HEK293T (cell line): Measurements from ENCODE around the gene ARMC9.

Source experiments
- CTCF ChIA-PET: fragments of 350-600 bp; formaldehyde crosslinking; extraction: SDS; loops from one replicate; lab custom pipeline; 2021; ENCODE audit warnings: antibody characterized with exemption, inconsistent platforms; lab: Yijun Ruan, JAX
- POLR2A ChIA-PET: fragments of 350-600 bp; formaldehyde crosslinking; extraction: SDS; loops from one replicate; lab custom pipeline; 2020; ENCODE audit warnings: antibody characterized with exemption, inconsistent platforms; lab: Yijun Ruan, JAX
- DNase-seq: peaks from one replicate; pipeline ENCODE4 v3.0.0; 2012; ENCODE audit warnings: mixed read lengths; ENCODE audit errors: extremely low spot score
- ARNT ChIP-seq: fragments of 450-650 bp; IDR thresholded peaks from 2 replicates; pipeline ENCODE4 v1.6.1; 2017; ENCODE audit warnings: mild to moderate bottlenecking
- BHLHE40 ChIP-seq: fragments of 450-650 bp; IDR thresholded peaks from 2 replicates; pipeline ENCODE4 v1.6.1; 2016; ENCODE audit warnings: mild to moderate bottlenecking, moderate library complexity, borderline replicate concordance
- CTBP1 ChIP-seq: fragments of 450-650 bp; IDR thresholded peaks from 2 replicates; pipeline ENCODE4 v1.6.1; 2016; ENCODE audit warnings: borderline replicate concordance
- ELF4 ChIP-seq: fragments of 450-650 bp; IDR thresholded peaks from 2 replicates; pipeline ENCODE4 v1.6.1; 2017; ENCODE audit warnings: antibody characterized with exemption
- FOXA1 ChIP-seq: fragments of 450-650 bp; IDR thresholded peaks from 2 replicates; pipeline ENCODE4 v1.6.1; 2016; ENCODE audit warnings: mild to moderate bottlenecking
- FOXK2 ChIP-seq: fragments of 450-650 bp; IDR thresholded peaks from 2 replicates; pipeline ENCODE4 v1.6.1; 2016; ENCODE audit warnings: mild to moderate bottlenecking
- FOXM1 ChIP-seq: fragments of 450-650 bp; IDR thresholded peaks from 2 replicates; pipeline ENCODE4 v1.6.1; 2017; ENCODE audit warnings: mild to moderate bottlenecking, borderline replicate concordance
- HDGF ChIP-seq: fragments of 450-650 bp; IDR thresholded peaks from 2 replicates; pipeline ENCODE4 v1.6.1; 2017; ENCODE audit warnings: antibody characterized with exemption, borderline replicate concordance
- L3MBTL2 ChIP-seq: fragments of 450-650 bp; conservative IDR thresholded peaks from 2 replicates; pipeline ENCODE4 v1.6.1; 2016; ENCODE audit warnings: mild to moderate bottlenecking
- LEF1 ChIP-seq: fragments of 450-650 bp; IDR thresholded peaks from 2 replicates; pipeline ENCODE4 v1.6.1; 2017; ENCODE audit warnings: mild to moderate bottlenecking, borderline replicate concordance
- NFRKB ChIP-seq: fragments of 450-650 bp; IDR thresholded peaks from 2 replicates; pipeline ENCODE4 v1.6.1; 2016; ENCODE audit warnings: mild to moderate bottlenecking, moderate library complexity
- PKNOX1 ChIP-seq: fragments of 450-650 bp; IDR thresholded peaks from 2 replicates; pipeline ENCODE4 v1.6.1; 2016
- SP1 ChIP-seq: fragments of 450-650 bp; IDR thresholded peaks from 2 replicates; pipeline ENCODE4 v1.6.1; 2017
- SUZ12 ChIP-seq: fragments of 450-650 bp; IDR thresholded peaks from 2 replicates; pipeline ENCODE4 v1.6.1; 2016; ENCODE audit warnings: mild to moderate bottlenecking
- TARDBP ChIP-seq: fragments of 450-650 bp; IDR thresholded peaks from 2 replicates; pipeline ENCODE4 v1.6.1; 2016
- ZNF384 ChIP-seq: fragments of 450-650 bp; IDR thresholded peaks from 2 replicates; pipeline ENCODE4 v1.6.1; 2016

The ARMC9 gene

GRCh38 chr2:231305221-231305620 is 106.8 kb downstream of the ARMC9 start:
- DNase-seq = no peak
- TF ChIP-seq LEF1 = no peak
- no peak for TF ChIP-seq SP1
- no peak for TF ChIP-seq L3MBTL2
- ChIA-PET CTCF (no interaction called here), POLR2A (no interaction called here)

DNA sequence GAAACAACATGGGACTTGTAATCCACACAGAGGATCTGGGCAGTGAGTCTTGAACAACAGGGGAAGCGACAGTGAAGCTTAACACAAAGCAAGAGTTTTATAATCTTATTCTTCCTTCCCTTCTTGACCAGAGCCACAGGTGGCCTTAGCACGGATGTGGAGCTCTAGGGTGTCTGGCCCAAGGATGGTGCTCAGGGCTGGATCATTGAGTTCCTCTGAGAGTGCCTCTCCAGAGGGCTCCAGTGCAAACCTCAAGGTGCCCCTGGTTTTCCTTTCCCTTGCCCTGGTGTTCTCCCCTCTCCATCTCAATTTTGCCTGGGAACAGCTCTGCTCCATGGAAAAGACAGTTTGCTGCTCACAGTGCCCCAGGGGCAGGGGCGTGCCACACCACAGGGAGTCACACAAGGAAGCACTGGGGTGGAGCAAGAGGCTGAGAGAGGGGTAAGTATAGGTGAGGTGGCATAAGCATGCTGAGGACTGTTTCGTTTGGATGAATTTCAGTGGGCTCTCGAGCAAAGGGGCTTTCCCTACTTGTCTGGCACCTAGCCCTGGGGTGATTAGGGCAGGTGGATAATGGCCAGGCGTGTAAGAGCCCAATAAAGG is 108.5 kb downstream of the ARMC9 start:
- DNase-seq = no peak
- TF ChIP-seq SUZ12 (no peak), ELF4 (no peak), SP1 (no peak), TARDBP (no peak), LEF1 (no peak), CTBP1 (no peak), FOXA1 (no peak), ARNT (no peak)
- ChIA-PET CTCF (interaction anchor here (0.6 kb wide), 1 partner anchor 19 kb away, joined by 3 read pairs; no protein-coding TSS in a partner anchor), POLR2A (no interaction called here)

- CTCF ChIA-PET = interaction anchor here (0.7 to 1.2 kb wide), 2 partner anchors 11 to 51 kb away, joined by 3 to 4 read pairs; no protein-coding TSS in a partner anchor
Observed at GRCh38 chr2:231308219-231308618, 109.8 kb downstream of the ARMC9 start.

DNA sequence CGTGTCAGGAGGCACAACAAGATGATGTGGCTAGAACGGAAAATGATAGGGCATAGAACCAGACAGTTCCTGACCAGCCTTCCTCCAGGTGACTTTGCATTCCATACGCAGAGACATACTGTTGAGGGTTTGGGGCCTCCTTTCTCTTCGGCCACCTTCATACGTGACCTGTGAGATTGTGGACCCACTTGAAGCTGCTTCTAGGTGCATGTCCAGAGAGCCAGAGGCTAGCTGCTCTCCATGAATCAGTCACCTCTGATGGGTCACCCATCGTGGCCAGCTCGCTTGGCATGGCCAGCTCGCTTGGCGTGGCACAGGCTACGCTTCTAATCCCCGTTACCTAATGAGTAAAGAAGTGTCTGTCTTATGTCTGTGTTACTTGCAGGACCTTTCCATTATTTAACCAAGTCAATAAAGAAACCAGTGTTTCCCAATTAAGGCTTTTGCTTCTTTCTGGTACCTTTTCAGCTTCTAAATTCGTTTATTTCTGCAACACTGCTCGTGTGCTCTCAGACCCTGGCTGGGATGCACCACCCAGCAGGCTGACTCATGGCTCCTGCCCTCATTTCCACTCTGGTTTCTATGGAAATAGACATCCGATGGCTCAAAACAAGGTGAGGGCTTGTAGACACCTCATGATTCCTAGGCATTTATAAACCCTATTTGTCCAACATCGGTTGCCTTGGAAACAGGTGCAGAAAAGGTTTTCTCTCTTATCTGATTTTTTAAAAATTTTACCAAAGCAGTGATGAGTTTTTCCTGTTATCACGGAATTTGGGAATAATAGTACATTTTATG is 110.4 kb downstream of the ARMC9 start:
- DNase-seq = no peak
- TF ChIP-seq ELF4 = no peak
- no peak for TF ChIP-seq NFRKB
- TF ChIP-seq TARDBP = no peak
- no peak for TF ChIP-seq LEF1
- TF ChIP-seq FOXA1 = no peak
- no peak for TF ChIP-seq PKNOX1
- TF ChIP-seq HDGF = no peak
- no peak for TF ChIP-seq ZNF384
- no peak for TF ChIP-seq L3MBTL2
- TF ChIP-seq ARNT = no peak
- TF ChIP-seq BHLHE40 = no peak
- TF ChIP-seq CTBP1 = no peak
- no peak for TF ChIP-seq SUZ12
- ChIA-PET CTCF (interaction anchor here (0.7 to 1.2 kb wide), 2 partner anchors 11 to 50 kb away, joined by 3 to 4 read pairs; no protein-coding TSS in a partner anchor), POLR2A (no interaction called here)

More at GRCh38 chr2:231308219-231308618, 109.8 kb downstream of the ARMC9 start:
- POLR2A ChIA-PET = no interaction called here
- no peak for DNase-seq
- TF ChIP-seq SP1 (no peak), FOXA1 (no peak), ZNF384 (no peak), TARDBP (no peak), CTBP1 (no peak), BHLHE40 (no peak), HDGF (no peak), L3MBTL2 (no peak), SUZ12 (no peak), NFRKB (no peak)

- CTCF ChIA-PET = no interaction called here
- TF ChIP-seq FOXK2 (no peak), ELF4 (no peak), SP1 (no peak), CTBP1 (no peak), FOXA1 (no peak), FOXM1 (no peak), BHLHE40 (no peak), ZNF384 (no peak), NFRKB (no peak), LEF1 (no peak), TARDBP (no peak), L3MBTL2 (no peak), SUZ12 (no peak), HDGF (no peak), PKNOX1 (no peak)
- POLR2A ChIA-PET = no interaction called here
- no peak for DNase-seq
Observed at GRCh38 chr2:231312066-231312465, 113.6 kb downstream of the ARMC9 start.

DNA sequence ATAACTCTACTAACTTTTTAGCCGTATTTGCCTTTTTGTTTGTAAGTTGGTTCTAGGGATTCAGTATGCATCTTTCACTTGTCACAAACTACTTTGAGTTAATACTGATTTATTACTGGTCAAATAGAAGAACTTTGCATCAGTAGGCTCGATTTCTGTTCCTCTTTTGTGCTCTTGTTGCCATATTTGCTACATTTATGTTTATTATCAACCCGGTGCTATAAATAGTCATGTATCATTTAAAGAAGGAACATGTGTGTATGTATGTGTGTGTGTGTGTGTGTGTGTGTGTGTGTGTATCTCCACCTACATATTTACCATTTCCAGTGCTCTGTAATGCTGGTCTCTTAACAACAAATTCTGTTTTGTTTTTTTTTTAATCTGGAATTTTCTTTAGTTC is 117.5 kb downstream of the ARMC9 start:
- CTCF ChIA-PET = no interaction called here
- DNase-seq = no peak
- POLR2A ChIA-PET = no interaction called here
- TF ChIP-seq NFRKB = no peak
- no peak for TF ChIP-seq ARNT
- no peak for TF ChIP-seq LEF1
- no peak for TF ChIP-seq ZNF384
- TF ChIP-seq ELF4 = no peak
- TF ChIP-seq SUZ12 = no peak
- no peak for TF ChIP-seq FOXM1
- no peak for TF ChIP-seq L3MBTL2

GRCh38 chr2:231317579-231317978 is 119.1 kb downstream of the ARMC9 start:
- DNase-seq = no peak
- no peak for TF ChIP-seq ELF4
- CTCF ChIA-PET = no interaction called here
- POLR2A ChIA-PET = no interaction called here
